BLaER1 treated with 17β-estradiol and CSF1 and Interleukin-3, amounts not matched to agents 10 nM and 100 nM (cell line): ENCODE data around the gene TAAR1.
"Not testable (repeated sequence)": the region's sequence is repeated elsewhere in the genome, so short reads cannot be mapped to it uniquely, and the experiment has no call there.

ENCODE experiments used
- H3K27ac ChIP-seq, 11 experiments: shearing (Covaris generic); formaldehyde crosslinking; 2 replicates each; pipeline ENCODE4 v1.8.1; 2022
- H3K27me3 ChIP-seq, 11 experiments: shearing (Covaris generic); formaldehyde crosslinking; 2 replicates each; pipeline ENCODE4 v1.8.1; 2022
- H3K36me3 ChIP-seq, 11 experiments: shearing (Covaris generic); formaldehyde crosslinking; 2 replicates each; pipeline ENCODE4 v1.8.1; 2022
- H3K4me1 ChIP-seq, 10 experiments: shearing (Covaris generic); formaldehyde crosslinking; 2 replicates each; pipeline ENCODE4 v1.8.1; 2022
- H3K4me2 ChIP-seq, 11 experiments: shearing (Covaris generic); formaldehyde crosslinking; 2 replicates each; pipeline ENCODE4 v1.8.1; 2022
- H3K4me3 ChIP-seq, 10 experiments: shearing (Covaris generic); formaldehyde crosslinking; 2 replicates each; pipeline ENCODE4 v1.8.1; 2022
- H3K9ac ChIP-seq, 11 experiments: shearing (Covaris generic); formaldehyde crosslinking; 2 replicates each; pipeline ENCODE4 v1.8.1; 2022
- H3K9me3 ChIP-seq, 11 experiments: shearing (Covaris generic); formaldehyde crosslinking; replicated peaks in 1 of 11; 2 replicates each; pipeline ENCODE4 v1.8.1; 2022
- H4K20me1 ChIP-seq, 11 experiments: shearing (Covaris generic); formaldehyde crosslinking; 2 replicates each; pipeline ENCODE4 v1.8.1; 2022
- Cebpa-rat ChIP-seq, 11 experiments: shearing (Covaris generic); IDR thresholded peaks; 2 replicates each; pipeline ENCODE4 v1.8.1; 2022

Gene TAAR1

GRCh38 chr6:132612449-132613108, 46.4 kb downstream of the TAAR1 start:
- Histone ChIP-seq H3K9ac (no peak overlapping the region), H3K4me1 (peaks cover 0 to 3% (median 0%) of the 10 kb centered on the region in 10 experiments; a peak in 1 of 20 replicates), H4K20me1 (no peaks in the 10 kb centered on the region), H3K27me3 (no peaks in the 10 kb centered on the region), H3K4me3 (no peak overlapping the region), H3K27ac (no peak overlapping the region), H3K36me3 (no peaks in the 10 kb centered on the region), H3K9me3 (no peaks in the 10 kb centered on the region), H3K4me2 (no peak overlapping the region)
- no peak for TF ChIP-seq Cebpa-rat (IDR thresholded peaks at IDR 0.05)

GRCh38 chr6:132611616-132612015, 47.4 kb downstream of the TAAR1 start:
- no peaks in the 10 kb centered on the region for H4K20me1 ChIP-seq
- no peak overlapping the region for H3K4me3 ChIP-seq
- H3K4me2 ChIP-seq = no peak overlapping the region
- H3K4me1 ChIP-seq = peaks cover 0 to 3% (median 0%) of the 10 kb centered on the region in 10 experiments; a peak in 1 of 20 replicates
- TF ChIP-seq Cebpa-rat (IDR thresholded peaks at IDR 0.05) = no peak
- no peak overlapping the region for H3K9ac ChIP-seq
- H3K9me3 ChIP-seq = no peaks in the 10 kb centered on the region
- H3K36me3 ChIP-seq = no peaks in the 10 kb centered on the region
- no peak overlapping the region for H3K27ac ChIP-seq
- no peaks in the 10 kb centered on the region for H3K27me3 ChIP-seq

- no peak overlapping the region for H3K27ac ChIP-seq
- no peaks in the 10 kb centered on the region for H4K20me1 ChIP-seq
- H3K27me3 ChIP-seq = no peaks in the 10 kb centered on the region
- no peak overlapping the region for H3K9ac ChIP-seq
- H3K36me3 ChIP-seq = no peaks in the 10 kb centered on the region
- no peaks in the 10 kb centered on the region for H3K9me3 ChIP-seq
- no peak for TF ChIP-seq Cebpa-rat (IDR thresholded peaks at IDR 0.05)
- no peak overlapping the region for H3K4me3 ChIP-seq
- H3K4me2 ChIP-seq = no peak overlapping the region
- no peaks in the 10 kb centered on the region for H3K4me1 ChIP-seq
These were observed 51.3 kb downstream of the TAAR1 start for GRCh38 chr6:132607544-132608233.

- Histone ChIP-seq H4K20me1 (no peaks in the 10 kb centered on the region), H3K27me3 (no peaks in the 10 kb centered on the region), H3K9ac (no peak overlapping the region), H3K27ac (no peak overlapping the region), H3K4me2 (no peak overlapping the region), H3K9me3 (no peaks in the 10 kb centered on the region), H3K36me3 (no peaks in the 10 kb centered on the region), H3K4me1 (no peaks in the 10 kb centered on the region), H3K4me3 (no peak overlapping the region)
- TF ChIP-seq Cebpa-rat (IDR thresholded peaks at IDR 0.05) = no peak
These were observed 54.3 kb downstream of the TAAR1 start for GRCh38 chr6:132604635-132605152.

- not testable (repeated sequence) for H3K27me3 ChIP-seq, H3K4me2 ChIP-seq, H3K36me3 ChIP-seq, H3K9ac ChIP-seq, H3K4me1 ChIP-seq, H3K4me3 ChIP-seq, H4K20me1 ChIP-seq, H3K27ac ChIP-seq, H3K9me3 ChIP-seq
These were observed 58.1 kb downstream of the TAAR1 start for GRCh38 chr6:132600900-132601299.

GRCh38 chr6:132598473-132598872, 60.5 kb downstream of the TAAR1 start:
- Histone ChIP-seq H3K4me1 (peaks cover 0 to under 1% (median 0%) of the 10 kb centered on the region in 10 experiments; a peak in 1 of 20 replicates), H3K9me3 (no peaks in the 10 kb centered on the region), H3K4me2 (no peak overlapping the region), H3K4me3 (no peak overlapping the region), H3K9ac (no peak overlapping the region), H3K36me3 (no peaks in the 10 kb centered on the region), H4K20me1 (no peaks in the 10 kb centered on the region), H3K27ac (no peak overlapping the region), H3K27me3 (no peaks in the 10 kb centered on the region)
- TF ChIP-seq Cebpa-rat (IDR thresholded peaks at IDR 0.05) = no peak

- no peaks in the 10 kb centered on the region for H4K20me1 ChIP-seq
- TF ChIP-seq Cebpa-rat (IDR thresholded peaks at IDR 0.05) = no peak
- H3K27ac ChIP-seq = no peak overlapping the region
- H3K4me1 ChIP-seq = peaks cover 0 to 14% (median 5%) of the 10 kb centered on the region in 10 experiments; a peak in 9 of 20 replicates
- no peaks in the 10 kb centered on the region for H3K36me3 ChIP-seq
- H3K4me2 ChIP-seq = no peak overlapping the region
- H3K9ac ChIP-seq = no peak overlapping the region
- H3K4me3 ChIP-seq = no peak overlapping the region
- H3K27me3 ChIP-seq = no peaks in the 10 kb centered on the region
- H3K9me3 ChIP-seq = no peaks in the 10 kb centered on the region
These were observed 62.8 kb downstream of the TAAR1 start for GRCh38 chr6:132596201-132596600.
